DOHH2 (cell line): ENCODE data around the gene WWP2.

Experiments used
- H3F3A ChIP-seq: fragments of 200-600 bp; sonication (generic), shearing (Covaris generic); 2 replicates; pipeline ENCODE4 v1.6.0; 2016; ENCODE audit warnings: antibody characterized with exemption, mild to moderate bottlenecking; ENCODE audit not compliant: control insufficient read depth, insufficient read depth
- H3K27ac ChIP-seq: fragments of 200-600 bp; sonication (generic); 2 replicates; pipeline ENCODE4 v1.5.1; 2014; ENCODE audit warnings: low read depth, mild to moderate bottlenecking, low read length, moderate library complexity
- H3K27me3 ChIP-seq: fragments of 200-600 bp; sonication (generic); 2 replicates; pipeline ENCODE4 v1.6.1; 2014; ENCODE audit warnings: mild to moderate bottlenecking, low read length, mixed read lengths; ENCODE audit not compliant: control insufficient read depth
- H3K36me3 ChIP-seq: fragments of 200-600 bp; sonication (generic); 2 replicates; pipeline ENCODE4 v1.6.1; 2014; ENCODE audit warnings: mild to moderate bottlenecking, low read length, moderate library complexity, mixed read lengths; ENCODE audit not compliant: control insufficient read depth
- H3K4me1 ChIP-seq: fragments of 200-600 bp; sonication (generic); 2 replicates; pipeline ENCODE4 v1.6.1; 2014; ENCODE audit warnings: mild to moderate bottlenecking, low read length, mixed read lengths; ENCODE audit not compliant: control insufficient read depth
- H3K4me2 ChIP-seq: fragments of 200-600 bp; sonication (generic); 2 replicates; pipeline ENCODE4 v1.6.0; 2014; ENCODE audit warnings: mild to moderate bottlenecking, low read length, moderate library complexity
- H3K4me3 ChIP-seq: fragments of 200-600 bp; sonication (generic); 2 replicates; pipeline ENCODE4 v1.5.1; 2014; ENCODE audit warnings: mild to moderate bottlenecking, low read length, mixed read lengths
- H3K79me2 ChIP-seq: fragments of 200-600 bp; sonication (generic); 2 replicates; pipeline ENCODE4 v1.6.1; 2014; ENCODE audit warnings: mild to moderate bottlenecking, low read length, mixed read lengths; ENCODE audit not compliant: control insufficient read depth
- H3K9me2 ChIP-seq: fragments of 200-600 bp; sonication (generic); replicated peaks from 2 replicates; pipeline ENCODE4 v1.6.1; 2014; ENCODE audit warnings: mild to moderate bottlenecking, low read length, mixed read lengths; ENCODE audit not compliant: control insufficient read depth
- H3K9me3 ChIP-seq: fragments of 200-600 bp; sonication (generic); 2 replicates; pipeline ENCODE4 v1.6.1; 2014; ENCODE audit warnings: antibody characterized with exemption, low read length, mixed read lengths; ENCODE audit not compliant: control insufficient read depth, insufficient read depth
- H4K20me1 ChIP-seq: fragments of 200-600 bp; sonication (generic); 2 replicates; pipeline ENCODE4 v1.6.0; 2014; ENCODE audit warnings: low read depth, mild to moderate bottlenecking, antibody characterized with exemption, low read length, moderate library complexity; ENCODE audit not compliant: control insufficient read depth, insufficient read depth
- CTCF ChIP-seq: fragments of 200-600 bp; sonication (generic); IDR thresholded peaks from one replicate; pipeline ENCODE4 v1.5.1; 2014; ENCODE audit warnings: antibody characterized with exemption, mild to moderate bottlenecking, low read depth, low read length; ENCODE audit not compliant: poor library complexity, severe bottlenecking
- EZH2phosphoT487 ChIP-seq: fragments of 200-600 bp; sonication (generic); IDR thresholded peaks from 2 replicates; pipeline ENCODE4 v1.6.1; 2017; ENCODE audit warnings: borderline replicate concordance, mild to moderate bottlenecking, antibody characterized with exemption, low read length, moderate library complexity, mixed read lengths

Gene WWP2

GRCh38 chr16:69909043-69909442 is 146.9 kb downstream of the WWP2 start:
- Histone ChIP-seq H3K36me3 (peaks cover 3% of the 10 kb centered on the region; the same call in 1 of the 2 replicates), H3K9me3 (no peaks in the 10 kb centered on the region), H3K27ac (no peak overlapping the region), H4K20me1 (no peaks in the 10 kb centered on the region), H3K4me1 (no peaks in the 10 kb centered on the region), H3K4me3 (no peak overlapping the region), H3K27me3 (no peaks in the 10 kb centered on the region), H3K9me2 (no peaks in the 10 kb centered on the region), H3K4me2 (no peak overlapping the region), H3F3A (no peaks in the 10 kb centered on the region), H3K79me2 (no peaks in the 10 kb centered on the region)
- no peak for TF ChIP-seq EZH2phosphoT487

GRCh38 chr16:69909760-69910159 is 147.6 kb downstream of the WWP2 start:
- H3K27ac ChIP-seq: no peak overlapping the region
- no peaks in the 10 kb centered on the region for H3K4me1 ChIP-seq
- TF ChIP-seq EZH2phosphoT487 (no peak), CTCF (no peak)
- H3F3A ChIP-seq: no peaks in the 10 kb centered on the region
- no peaks in the 10 kb centered on the region for H4K20me1 ChIP-seq
- H3K4me2 ChIP-seq: no peak overlapping the region
- no peaks in the 10 kb centered on the region for H3K9me2 ChIP-seq
- H3K36me3 ChIP-seq: peaks cover 3% of the 10 kb centered on the region; the same call in 1 of the 2 replicates
- H3K27me3 ChIP-seq: no peaks in the 10 kb centered on the region
- H3K79me2 ChIP-seq: no peaks in the 10 kb centered on the region
- H3K9me3 ChIP-seq: no peaks in the 10 kb centered on the region
- no peak overlapping the region for H3K4me3 ChIP-seq

- Histone ChIP-seq H3K79me2 (no peaks in the 10 kb centered on the region), H3F3A (no peaks in the 10 kb centered on the region), H3K27ac (no peak overlapping the region), H3K4me3 (no peak overlapping the region), H3K4me2 (no peak overlapping the region), H3K4me1 (no peaks in the 10 kb centered on the region), H3K36me3 (peaks cover 3% of the 10 kb centered on the region; the same call in 1 of the 2 replicates), H3K27me3 (no peaks in the 10 kb centered on the region), H3K9me3 (no peaks in the 10 kb centered on the region), H3K9me2 (no peaks in the 10 kb centered on the region), H4K20me1 (no peaks in the 10 kb centered on the region)
- TF ChIP-seq EZH2phosphoT487 (no peak), CTCF (no peak)
Measured at GRCh38 chr16:69910964-69911363, 148.8 kb downstream of the WWP2 start.

- H3K27me3 ChIP-seq: no peaks in the 10 kb centered on the region
- H3K4me2 ChIP-seq: no peak overlapping the region
- no peaks in the 10 kb centered on the region for H3K9me3 ChIP-seq
- TF ChIP-seq CTCF (no peak), EZH2phosphoT487 (no peak)
- H4K20me1 ChIP-seq: no peaks in the 10 kb centered on the region
- no peaks in the 10 kb centered on the region for H3K4me1 ChIP-seq
- H3F3A ChIP-seq: no peaks in the 10 kb centered on the region
- H3K4me3 ChIP-seq: no peak overlapping the region
- no peak overlapping the region for H3K27ac ChIP-seq
- H3K79me2 ChIP-seq: no peaks in the 10 kb centered on the region
- H3K9me2 ChIP-seq: no peaks in the 10 kb centered on the region
- H3K36me3 ChIP-seq: no peaks in the 10 kb centered on the region
Measured at GRCh38 chr16:69916462-69916861, 154.3 kb downstream of the WWP2 start.
